Adrenal gland (tissue), 19 donors: ENCODE results near the gene ARHGAP19. TPM values are rescaled to one million over a fixed set of nuclear protein-coding genes. Genes with fewer than 3 reads are reported as not detected.

ENCODE experiments used
- DNase-seq, 7 donors: peaks; one replicate each; pipeline ENCODE4 v3.0.0-alpha.2; 2019 to 2020
- H3K27ac ChIP-seq, 5 donors: fragments of 200-600 bp; sonication (generic) in 4 of 5; 1 replicate in 3 of 5; 2 replicates in 2 of 5; pipeline versions ENCODE4 v1.5.1 to v1.8.0; 2016 to 2020; ENCODE audit warnings: mild to moderate bottlenecking in 1 of 5
- H3K27me3 ChIP-seq: fragments of 200-600 bp; 2 replicates; pipeline ENCODE4 v1.8.0; 2021
- H3K36me3 ChIP-seq, 2 donors: fragments of 200-600 bp; replicated peaks in 1 of 2; 1 replicate in 1 of 2; 2 replicates in 1 of 2; pipeline versions ENCODE4 v1.5.1 to v1.8.0; 2018 to 2022
- H3K4me1 ChIP-seq, 2 donors: fragments of 200-600 bp; replicated peaks in 1 of 2; 1 replicate in 1 of 2; 2 replicates in 1 of 2; pipeline versions ENCODE4 v1.5.1 to v1.8.0; 2018 to 2021
- H3K4me3 ChIP-seq, 4 donors: fragments of 200-600 bp; sonication (generic) in 3 of 4; one replicate each; pipeline ENCODE4 v1.5.1; 2016 to 2018
- H3K9me3 ChIP-seq, 3 donors: fragments of 200-600 bp; sonication (generic) in 1 of 3; replicated peaks in 1 of 3; 1 replicate in 2 of 3; 2 replicates in 1 of 3; pipeline versions ENCODE4 v1.5.1 to v1.8.0; 2016 to 2021
- POLR2A ChIP-seq, 2 donors: fragments of 450-650 bp; IDR thresholded peaks; one replicate each; pipeline ENCODE4 v1.6.1; 2017; ENCODE audit warnings: antibody characterized with exemption in 2 of 2, mild to moderate bottlenecking in 2 of 2, moderate library complexity in 1 of 2
- WGBS, 4 donors: extraction: QIAGEN DNeasy Blood & Tissue Kit in 2 of 4; methylation state at CpG; one replicate each; pipeline versions ENCODE4 v1.1.5 to v1.1.7; 2013 to 2017; 5-methylcytosine and 5-hydroxymethylcytosine counted together
- intact Hi-C, 2 donors: fragments of 100-400 bp; cut with DNase I; formaldehyde crosslinking; loops; one replicate each; pipeline versions ENCODE4 v1.14.1 to v1.15.0; 2022 to 2023
- long read RNA-seq, 10 donors: library from polyadenylated mRNA in 3 of 10; unstranded in 2 of 10; stranded (forward) in 1 of 10; transcript quantifications; one replicate each; pipeline ENCODE4 v2.0.0 and lab custom pipeline, GENCODE V29; 2021 to 2026
- polyA plus RNA-seq, 3 donors: library from polyadenylated mRNA; stranded (reverse); fragments of 200-250 nt in 2 of 3; fragments of 350-450 nt in 1 of 3; fragmentation: Illumina TruSeq in 1 of 3; extraction: RNeasy Lipid Tissue Mini Kit (QIAGEN cat#74804) in 1 of 3; gene quantifications; one replicate each; pipeline ENCODE4 v1.2.3, GENCODE V29; 2013 to 2014
- total RNA-seq, 9 donors: library from RNA; depleted of rRNA in 4 of 9; stranded (reverse); fragments of >200 nt in 4 of 9; fragments of 120-200 nt in 1 of 9; fragmentation: NEBNext Ultra II Directional in 1 of 9; extraction: Animal tissue kit (Norgen Biotek cat#: 25700) in 1 of 9; gene quantifications; one replicate each; pipeline versions ENCODE4 v1.1.0 to v1.2.4, GENCODE V29; 2013 to 2023
- TF ChIP-seq, protein P1 (sequence below), 6 experiments: fragments of 450-650 bp in 4 of 6; fragments of 200-600 bp in 2 of 6; sonication (generic) in 1 of 6; IDR thresholded peaks; 1 replicate in 5 of 6; 2 replicates in 1 of 6; pipeline versions ENCODE4 v1.5.1 to v1.8.0; 2016 to 2021; ENCODE audit warnings: antibody characterized with exemption in 6 of 6, mild to moderate bottlenecking in 2 of 6, moderate library complexity in 1 of 6
- donor health status: healthy with polysubstance abuse.
- donor health status: Bipolar disorder and iron deficiency.
- donor health status: DM: yes; HTN: yes; CAD: no.
- donor health status: DM: no; HTN: no; CAD: no.
- donor health status: DM: no; HTN: no; CAD: no.
- donor health status: DM: yes; HTN: yes; CAD: no.

Gene ARHGAP19, protein sequence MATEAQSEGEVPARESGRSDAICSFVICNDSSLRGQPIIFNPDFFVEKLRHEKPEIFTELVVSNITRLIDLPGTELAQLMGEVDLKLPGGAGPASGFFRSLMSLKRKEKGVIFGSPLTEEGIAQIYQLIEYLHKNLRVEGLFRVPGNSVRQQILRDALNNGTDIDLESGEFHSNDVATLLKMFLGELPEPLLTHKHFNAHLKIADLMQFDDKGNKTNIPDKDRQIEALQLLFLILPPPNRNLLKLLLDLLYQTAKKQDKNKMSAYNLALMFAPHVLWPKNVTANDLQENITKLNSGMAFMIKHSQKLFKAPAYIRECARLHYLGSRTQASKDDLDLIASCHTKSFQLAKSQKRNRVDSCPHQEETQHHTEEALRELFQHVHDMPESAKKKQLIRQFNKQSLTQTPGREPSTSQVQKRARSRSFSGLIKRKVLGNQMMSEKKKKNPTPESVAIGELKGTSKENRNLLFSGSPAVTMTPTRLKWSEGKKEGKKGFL
- total RNA-seq = 10 to 100 TPM in 1 of 9 donors, 1 to 10 TPM in 8; 4.3 to 15.0 (median 6.9) TPM
- polyA plus RNA-seq = 1 to 10 TPM; 1.7 to 7.6 (median 2.2) TPM
- long read RNA-seq, donor 1 = 0 reads
- long read RNA-seq, donor 2 = 0 reads
- long read RNA-seq, donor 3 = 0 reads
- long read RNA-seq, donor 4 = 0 reads
- long read RNA-seq, donor 5, full-length matches to known transcripts = 8 of 10 reads
- long read RNA-seq, donor 5, partial matches to known transcripts = 1 of 10 reads
- long read RNA-seq, donor 5, other reads (novel, unspliced or antisense) = 1 of 10 reads
- long read RNA-seq, donor 6, full-length matches to known transcripts = 1 of 2 reads
- long read RNA-seq, donor 6, partial matches to known transcripts = 0 of 2 reads
- long read RNA-seq, donor 6, other reads (novel, unspliced or antisense) = 1 of 2 reads
- long read RNA-seq, donor 7 = 0 reads
- long read RNA-seq, donor 8 = 0 reads
- long read RNA-seq, donor 9 = 0 reads
- long read RNA-seq, donor 10, full-length matches to known transcripts = 2 of 2 reads
- long read RNA-seq, donor 10, partial matches to known transcripts = 0 of 2 reads
- long read RNA-seq, donor 10, other reads (novel, unspliced or antisense) = 0 of 2 reads

GRCh38 chr10:97292097-97292861 lies at the start of gene ARHGAP19:
ARHGAP19 (minus strand) TSS chr10:97292637; CDS start chr10:97292627, 10 bp downstream.
- Histone ChIP-seq H3K9me3 (no peaks in the 10 kb centered on the region), H3K27me3 (no peaks in the 10 kb centered on the region), H3K4me1 (peaks cover 0 to 8% of the 10 kb centered on the region in 2 donors), H3K4me3 (peak within 1 kb of the TSS; percentile 20 to 75 (median 61)), H3K27ac (peak within 1 kb of the TSS; percentile 22 to 94 (median 88)), H3K36me3 (no peaks in the 10 kb centered on the region)
- WGBS, 4 donors = 0 to 1% (median 1%) methylated on average over 33 to 55 of the region's 55 CpGs
- peak; percentile 96 to 99 (median 98) for DNase-seq
- TF ChIP-seq POLR2A (IDR thresholded peaks at IDR 0.05) = peak; percentile 47 to 85
- TF ChIP-seq, protein P1, sequence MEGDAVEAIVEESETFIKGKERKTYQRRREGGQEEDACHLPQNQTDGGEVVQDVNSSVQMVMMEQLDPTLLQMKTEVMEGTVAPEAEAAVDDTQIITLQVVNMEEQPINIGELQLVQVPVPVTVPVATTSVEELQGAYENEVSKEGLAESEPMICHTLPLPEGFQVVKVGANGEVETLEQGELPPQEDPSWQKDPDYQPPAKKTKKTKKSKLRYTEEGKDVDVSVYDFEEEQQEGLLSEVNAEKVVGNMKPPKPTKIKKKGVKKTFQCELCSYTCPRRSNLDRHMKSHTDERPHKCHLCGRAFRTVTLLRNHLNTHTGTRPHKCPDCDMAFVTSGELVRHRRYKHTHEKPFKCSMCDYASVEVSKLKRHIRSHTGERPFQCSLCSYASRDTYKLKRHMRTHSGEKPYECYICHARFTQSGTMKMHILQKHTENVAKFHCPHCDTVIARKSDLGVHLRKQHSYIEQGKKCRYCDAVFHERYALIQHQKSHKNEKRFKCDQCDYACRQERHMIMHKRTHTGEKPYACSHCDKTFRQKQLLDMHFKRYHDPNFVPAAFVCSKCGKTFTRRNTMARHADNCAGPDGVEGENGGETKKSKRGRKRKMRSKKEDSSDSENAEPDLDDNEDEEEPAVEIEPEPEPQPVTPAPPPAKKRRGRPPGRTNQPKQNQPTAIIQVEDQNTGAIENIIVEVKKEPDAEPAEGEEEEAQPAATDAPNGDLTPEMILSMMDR (IDR thresholded peaks at IDR 0.05) = peak in 3 of 6 experiments; percentile 8 to 22 (median 17)
- intact Hi-C loops = no loop called here

DNA sequence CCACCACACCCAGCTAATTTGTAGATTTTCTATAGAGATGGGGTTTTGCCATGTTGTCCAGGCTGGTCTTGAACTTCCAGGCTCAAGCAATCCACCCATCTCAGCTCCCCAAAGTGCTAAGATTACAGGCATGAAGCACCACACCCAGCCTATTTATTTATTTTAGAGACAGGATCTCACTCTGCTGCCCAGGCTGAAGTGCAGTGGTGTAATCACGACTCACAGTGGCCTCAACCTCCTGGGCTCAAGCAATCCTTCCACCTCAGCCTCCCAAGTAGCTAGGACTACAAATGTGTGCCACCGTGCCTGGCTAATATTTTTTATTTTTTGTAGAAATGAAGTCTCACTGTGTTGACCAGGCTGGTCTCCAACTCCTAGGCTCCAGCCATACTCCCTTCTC lies 49.0 kb upstream of the ARHGAP19 start:
- DNase-seq = no peak
- Histone ChIP-seq H3K4me3 (no peak overlapping the region), H3K9me3 (no peaks in the 10 kb centered on the region), H3K27me3 (no peaks in the 10 kb centered on the region), H3K27ac (no peak overlapping the region), H3K4me1 (no peaks in the 10 kb centered on the region), H3K36me3 (no peaks in the 10 kb centered on the region)
- intact Hi-C loops = loop anchor here in 1 of 2 donors (10.0 kb wide), 1 partner anchor 57 kb away; no protein-coding TSS in a partner anchor
- no peak for TF ChIP-seq POLR2A (IDR thresholded peaks at IDR 0.05)
- TF ChIP-seq, protein P1 (IDR thresholded peaks at IDR 0.05) = no peak
- 68 to 85% (median 70%) methylated on average over 2 of the region's 2 CpGs for WGBS, 4 donors

- no peaks in the 10 kb centered on the region for H3K9me3 ChIP-seq
- intact Hi-C loops = loop anchor here in 1 of 2 donors (10.0 kb wide), 1 partner anchor 53 kb away; no protein-coding TSS in a partner anchor
- WGBS, 4 donors = 24 to 43% (median 33%) methylated on average over 5 of the region's 5 CpGs
- no peak for DNase-seq
- no peaks in the 10 kb centered on the region for H3K4me1 ChIP-seq
- TF ChIP-seq POLR2A (IDR thresholded peaks at IDR 0.05) = no peak
- TF ChIP-seq, protein P1 (IDR thresholded peaks at IDR 0.05) = no peak
- no peaks in the 10 kb centered on the region for H3K36me3 ChIP-seq
- H3K27ac ChIP-seq = no peak overlapping the region
- no peak overlapping the region for H3K4me3 ChIP-seq
- no peaks in the 10 kb centered on the region for H3K27me3 ChIP-seq
These were observed 45.6 kb upstream of the ARHGAP19 start for GRCh38 chr10:97338041-97338440.
